T-helper 17 cell (primary cell): ENCODE measurements around the gene SDHA. TPM values are rescaled to one million over a fixed set of nuclear protein-coding genes. Genes with fewer than 3 reads are reported as not detected.
"Not testable (repeated sequence)": the region's sequence is repeated elsewhere in the genome, so short reads cannot be mapped to it uniquely, and the experiment has no call there.

Experiments
- ATAC-seq: fragments of 150-1000 bp; cut with Tn5 transposase; 2 replicates; pipeline ENCODE4 v1.10.0; 2021; ENCODE audit warnings: mild to moderate bottlenecking, moderate library complexity
- DNase-seq, 3 donors: peaks; one replicate each; pipeline versions ENCODE4 v3.0.0 to v3.0.0-alpha.2; 2020 to 2021
- H3K9me3 ChIP-seq: one replicate; pipeline ENCODE4 v1.7.0; 2013; ENCODE audit warnings: low read length, mild to moderate bottlenecking; ENCODE audit not compliant: control insufficient read depth, poor library complexity, severe bottlenecking
- H3K27ac Mint-ChIP-seq: one replicate; pipeline ENCODE4 v1.8.0; 2022; ENCODE audit warnings: mild to moderate bottlenecking, moderate library complexity, mixed read lengths
- H3K27me3 Mint-ChIP-seq: one replicate; pipeline ENCODE4 v1.8.0; 2022; ENCODE audit warnings: mixed read lengths
- H3K36me3 Mint-ChIP-seq: one replicate; pipeline ENCODE4 v1.8.0; 2022; ENCODE audit warnings: low read depth, mixed read lengths
- H3K4me1 Mint-ChIP-seq: one replicate; pipeline ENCODE4 v1.8.0; 2022; ENCODE audit warnings: mild to moderate bottlenecking, mixed read lengths
- H3K4me3 Mint-ChIP-seq: one replicate; pipeline ENCODE4 v1.8.0; 2022; ENCODE audit warnings: mild to moderate bottlenecking, moderate library complexity, mixed read lengths
- total RNA-seq, 4 donors: library from RNA in 2 of 4; stranded (reverse) in 2 of 4; gene quantifications; one replicate each; pipeline ENCODE4 v1.2.3 and lab custom pipeline; 2022 to 2026

SDHA gene
- total RNA-seq, 2 donors from 2014 or later, result 170 to 171 TPM

- ATAC-seq, H3K4me3 Mint-ChIP-seq, H3K9me3 ChIP-seq, H3K27me3 Mint-ChIP-seq, DNase-seq, H3K36me3 Mint-ChIP-seq: not testable (repeated sequence)
- Mint-ChIP-seq H3K4me1 (peaks cover 14% of the 10 kb centered on the region), H3K27ac (peak overlapping the region; percentile 29)
These were observed 84.3 kb downstream of the SDHA start for GRCh38 chr5:302416-302815.

- Mint-ChIP-seq H3K27ac (no peak overlapping the region), H3K4me1 (peaks cover 14% of the 10 kb centered on the region), H3K4me3 (no peak overlapping the region), H3K36me3 (no peaks in the 10 kb centered on the region), H3K27me3 (no peaks in the 10 kb centered on the region)
- ATAC-seq (no peak), DNase-seq (no peak)
- H3K9me3 ChIP-seq, result no peaks in the 10 kb centered on the region
These were observed 84.8 kb downstream of the SDHA start for GRCh38 chr5:302966-303365.

- H3K9me3 ChIP-seq, H3K27ac Mint-ChIP-seq, H3K4me3 Mint-ChIP-seq, H3K27me3 Mint-ChIP-seq, H3K36me3 Mint-ChIP-seq, ATAC-seq, DNase-seq: not testable (repeated sequence)
- H3K4me1 Mint-ChIP-seq, result peaks cover 14% of the 10 kb centered on the region
These were observed 85.6 kb downstream of the SDHA start for GRCh38 chr5:303741-304140.

GRCh38 chr5:305050-305449, 86.9 kb downstream of the SDHA start:
- H3K36me3 Mint-ChIP-seq, result no peaks in the 10 kb centered on the region
- peaks cover 10% of the 10 kb centered on the region for H3K4me1 Mint-ChIP-seq
- DNase-seq (no peak), ATAC-seq (no peak)
- H3K4me3 Mint-ChIP-seq, result no peak overlapping the region
- H3K9me3 ChIP-seq, result no peaks in the 10 kb centered on the region
- H3K27me3 Mint-ChIP-seq, result no peaks in the 10 kb centered on the region
- H3K27ac Mint-ChIP-seq, result no peak overlapping the region

GRCh38 chr5:305459-305858, 87.3 kb downstream of the SDHA start:
- no peak for ATAC-seq
- Mint-ChIP-seq H3K4me1 (peaks cover 10% of the 10 kb centered on the region), H3K36me3 (no peaks in the 10 kb centered on the region), H3K27me3 (no peaks in the 10 kb centered on the region), H3K27ac (no peak overlapping the region), H3K4me3 (no peak overlapping the region)
- no peaks in the 10 kb centered on the region for H3K9me3 ChIP-seq
- DNase-seq, result no peak

GRCh38 chr5:306011-306805, 88.1 kb downstream of the SDHA start:
- no peaks in the 10 kb centered on the region for H3K27me3 Mint-ChIP-seq
- H3K36me3 Mint-ChIP-seq, result peaks cover under 1% of the 10 kb centered on the region
- no peak overlapping the region for H3K27ac Mint-ChIP-seq
- H3K9me3 ChIP-seq, result no peaks in the 10 kb centered on the region
- peaks cover 7% of the 10 kb centered on the region for H3K4me1 Mint-ChIP-seq
- H3K4me3 Mint-ChIP-seq, result no peak overlapping the region
- ATAC-seq (no peak), DNase-seq (no peak)

Other genes with a start within 250 kb of the SDHA start
- under 1 TPM in 1 of 2 donors, not detected in 1; 0.55 TPM for gene PLEKHG4B, start 126.2 kb upstream of the SDHA start, total RNA-seq
- gene LRRC14B, start 26.8 kb upstream of the SDHA start, total RNA-seq, result not detected
- gene CCDC127, start 167 bp upstream of the SDHA start, total RNA-seq, result 1 to 10 TPM; 1.9 to 2.4 TPM
- 10 to 100 TPM; 50.3 to 52.2 TPM for gene PDCD6, start 53.3 kb downstream of the SDHA start, total RNA-seq
- gene AHRR, start 103.4 kb downstream of the SDHA start, total RNA-seq, result 1 to 10 TPM in 1 of 2 donors, under 1 TPM in 1; 0.80 to 4.4 TPM
- 10 to 100 TPM; 71.3 to 86.3 TPM for gene EXOC3, start 224.9 kb downstream of the SDHA start, total RNA-seq